Loucy (cell line): ENCODE results near the gene ARID4A.

Experiments used
- CTCF ChIP-seq: fragments of 200-600 bp; sonication (generic); conservative IDR thresholded peaks from 2 replicates; pipeline ENCODE4 v1.5.1; 2014; ENCODE audit warnings: mild to moderate bottlenecking, antibody characterized with exemption, low read length
- EZH2phosphoT487 ChIP-seq: fragments of 200-600 bp; IDR thresholded peaks from 2 replicates; pipeline ENCODE4 v1.6.1; 2018; ENCODE audit warnings: antibody characterized with exemption, mild to moderate bottlenecking, moderate library complexity, borderline replicate concordance

GRCh38 chr14:58414845-58415244 is 116.5 kb downstream of the ARID4A start:
- no peak for TF ChIP-seq CTCF
- TF ChIP-seq EZH2phosphoT487, result no peak
